ENCODE data around the gene ATG16L1.

- TF ChIP-seq CTCF (IDR thresholded peaks at IDR 0.05), result no peak
- no peak for TF ChIP-seq POLR2A (IDR thresholded peaks at IDR 0.05)
These were observed 6.7 kb upstream of the ATG16L1 start for GRCh38 chr2:233244818-233245217.
